HepG2 (cell line): ENCODE data around the gene PAXX.
A peak's percentile ranks its signal among the peaks of the same experiment; 100 is the strongest.

Experiments used
- MLLT10 ChIP-seq: sonication (generic); formaldehyde crosslinking; IDR thresholded peaks from 2 replicates; pipeline ENCODE4 v1.4.0; 2020; ENCODE audit warnings: missing genetic modification reagents
- NFE2 ChIP-seq: sonication (generic); formaldehyde crosslinking; IDR thresholded peaks from 2 replicates; pipeline ENCODE4 v1.4.0; 2020; ENCODE audit warnings: missing genetic modification reagents
- NR2F1 ChIP-seq, 2 experiments: fragments of 450-650 bp in 1 of 2; formaldehyde crosslinking in 1 of 2; IDR thresholded peaks; 2 replicates each; pipeline versions ENCODE4 v1.5.0 to v1.6.1; 2016 to 2020; ENCODE audit warnings: mild to moderate bottlenecking in 1 of 2, missing compliant biosample characterization in 1 of 2, missing genetic modification reagents in 1 of 2, moderate library complexity in 1 of 2
- SALL2 ChIP-seq: sonication (generic); formaldehyde crosslinking; IDR thresholded peaks from 2 replicates; pipeline ENCODE4 v1.8.1; 2023; ENCODE audit warnings: mild to moderate bottlenecking, missing genetic modification reagents, inconsistent platforms
- ZFP91 ChIP-seq: sonication (generic); formaldehyde crosslinking; IDR thresholded peaks from 2 replicates; pipeline ENCODE4 v1.9.0; 2022; ENCODE audit warnings: missing genetic modification reagents, mild to moderate bottlenecking, borderline replicate concordance

DNA sequence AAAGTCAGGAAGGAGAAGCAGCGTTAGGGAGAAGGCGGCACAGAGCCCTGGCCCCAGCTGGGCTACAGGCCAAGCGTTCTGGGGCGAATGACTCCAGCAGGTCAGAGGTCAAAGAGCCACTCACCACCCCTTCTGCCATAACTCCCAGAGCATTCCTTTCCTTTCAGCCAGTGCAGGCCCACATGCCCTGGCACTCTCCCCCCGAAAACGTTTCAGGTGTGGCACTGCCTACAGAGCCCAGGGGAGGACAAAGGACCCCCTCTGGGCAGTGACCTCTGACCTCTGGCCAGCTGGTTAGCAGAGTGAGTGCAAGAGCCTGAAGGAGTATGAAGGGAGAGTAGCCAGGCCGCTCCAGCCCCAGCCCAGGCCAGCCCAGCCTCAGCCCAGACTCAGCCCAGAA, 30.9 kb downstream of the PAXX start:
- no peak for TF ChIP-seq MLLT10 (CRISPR knock-in tag)
- TF ChIP-seq NR2F1 (CRISPR knock-in tag; IDR thresholded peaks at IDR 0.05): peak; percentile 63 to 93; a peak in 3 of 4 replicates
- no peak for TF ChIP-seq ZFP91
- TF ChIP-seq SALL2 (CRISPR knock-in tag): no peak
- no peak for TF ChIP-seq NFE2 (CRISPR knock-in tag)
